Loucy (cell line): ENCODE data around the gene TJP2.

Source experiments
- H2AFZ ChIP-seq: fragments of 200-600 bp; sonication (generic); 2 replicates; pipeline ENCODE4 v1.6.0; 2016; ENCODE audit warnings: antibody characterized with exemption, mild to moderate bottlenecking, low read length, moderate library complexity
- H3F3A ChIP-seq: fragments of 200-600 bp; 2 replicates; pipeline ENCODE4 v1.6.0; 2016; ENCODE audit warnings: antibody characterized with exemption, low read depth, mild to moderate bottlenecking
- H3K27me3 ChIP-seq: fragments of 200-600 bp; sonication (generic); 2 replicates; pipeline ENCODE4 v1.6.1; 2014; ENCODE audit warnings: low read length, mild to moderate bottlenecking; ENCODE audit not compliant: insufficient read depth, poor library complexity, severe bottlenecking
- H3K36me3 ChIP-seq: fragments of 200-600 bp; sonication (generic); 2 replicates; pipeline ENCODE4 v1.6.1; 2016; ENCODE audit warnings: low read length; ENCODE audit not compliant: insufficient read depth
- H3K4me1 ChIP-seq: fragments of 200-600 bp; sonication (generic); 2 replicates; pipeline ENCODE4 v1.5.1; 2014; ENCODE audit warnings: low read length, mild to moderate bottlenecking; ENCODE audit not compliant: insufficient read depth, poor library complexity, severe bottlenecking
- H3K4me2 ChIP-seq: fragments of 200-600 bp; sonication (generic); 2 replicates; pipeline ENCODE4 v1.6.0; 2014; ENCODE audit warnings: antibody characterized with exemption, low read length, low read depth, mild to moderate bottlenecking; ENCODE audit not compliant: poor library complexity, severe bottlenecking
- H3K4me3 ChIP-seq: fragments of 200-600 bp; sonication (generic); 2 replicates; pipeline ENCODE4 v1.5.1; 2014; ENCODE audit warnings: low read length, mild to moderate bottlenecking, mixed read lengths; ENCODE audit not compliant: poor library complexity, severe bottlenecking
- H3K79me2 ChIP-seq: fragments of 200-600 bp; sonication (generic); 2 replicates; pipeline ENCODE4 v1.6.1; 2014; ENCODE audit warnings: low read length; ENCODE audit not compliant: insufficient read depth
- H3K9ac ChIP-seq: fragments of 200-600 bp; sonication (generic); 2 replicates; pipeline ENCODE4 v1.6.0; 2014; ENCODE audit warnings: mild to moderate bottlenecking, low read depth, low read length, moderate library complexity; ENCODE audit not compliant: poor library complexity, severe bottlenecking
- H3K9me2 ChIP-seq: fragments of 200-600 bp; sonication (generic); replicated peaks from 2 replicates; pipeline ENCODE4 v1.6.1; 2016; ENCODE audit warnings: low read depth, low read length, mixed read lengths
- H3K9me3 ChIP-seq: fragments of 200-600 bp; sonication (generic); 2 replicates; pipeline ENCODE4 v1.6.1; 2014; ENCODE audit warnings: mild to moderate bottlenecking, antibody characterized with exemption, low read length, low read depth; ENCODE audit not compliant: insufficient read depth
- H4K20me1 ChIP-seq: fragments of 200-600 bp; sonication (generic); 2 replicates; pipeline ENCODE4 v1.6.0; 2014; ENCODE audit warnings: antibody characterized with exemption, low read length, mild to moderate bottlenecking; ENCODE audit not compliant: insufficient read depth, poor library complexity, severe bottlenecking
- CTCF ChIP-seq: fragments of 200-600 bp; sonication (generic); conservative IDR thresholded peaks from 2 replicates; pipeline ENCODE4 v1.5.1; 2014; ENCODE audit warnings: mild to moderate bottlenecking, antibody characterized with exemption, low read length
- EZH2phosphoT487 ChIP-seq: fragments of 200-600 bp; IDR thresholded peaks from 2 replicates; pipeline ENCODE4 v1.6.1; 2018; ENCODE audit warnings: antibody characterized with exemption, mild to moderate bottlenecking, moderate library complexity, borderline replicate concordance

TJP2 gene

GRCh38 chr9:69136779-69137178 lies 37.3 kb upstream of the TJP2 start:
- no peaks in the 10 kb centered on the region for H3F3A ChIP-seq
- no peak overlapping the region for H2AFZ ChIP-seq
- no peaks in the 10 kb centered on the region for H3K27me3 ChIP-seq
- H3K9me3 ChIP-seq, result no peaks in the 10 kb centered on the region
- H4K20me1 ChIP-seq, result no peaks in the 10 kb centered on the region
- no peaks in the 10 kb centered on the region for H3K9me2 ChIP-seq
- H3K4me1 ChIP-seq, result peaks cover 10% of the 10 kb centered on the region
- H3K4me2 ChIP-seq, result no peak overlapping the region
- peaks cover 36% of the 10 kb centered on the region; the same call in 1 of the 2 replicates for H3K79me2 ChIP-seq
- TF ChIP-seq EZH2phosphoT487, result no peak
- TF ChIP-seq CTCF, result no peak
- H3K4me3 ChIP-seq, result no peak overlapping the region
- H3K36me3 ChIP-seq, result no peaks in the 10 kb centered on the region
- H3K9ac ChIP-seq, result no peak overlapping the region

GRCh38 chr9:69137311-69137710 lies 36.8 kb upstream of the TJP2 start:
- Histone ChIP-seq H3F3A (no peaks in the 10 kb centered on the region), H3K9ac (no peak overlapping the region), H4K20me1 (no peaks in the 10 kb centered on the region), H3K9me3 (no peaks in the 10 kb centered on the region), H3K4me2 (no peak overlapping the region), H3K79me2 (peaks cover 31% of the 10 kb centered on the region; the same call in 1 of the 2 replicates), H3K27me3 (no peaks in the 10 kb centered on the region), H2AFZ (no peak overlapping the region), H3K4me1 (peaks cover 11% of the 10 kb centered on the region), H3K9me2 (no peaks in the 10 kb centered on the region), H3K4me3 (no peak overlapping the region), H3K36me3 (no peaks in the 10 kb centered on the region)
- TF ChIP-seq EZH2phosphoT487 (no peak), CTCF (no peak)

GRCh38 chr9:69139596-69139995 lies 34.5 kb upstream of the TJP2 start:
- Histone ChIP-seq H3K27me3 (no peaks in the 10 kb centered on the region), H3F3A (no peaks in the 10 kb centered on the region), H3K9me2 (no peaks in the 10 kb centered on the region), H3K36me3 (no peaks in the 10 kb centered on the region), H3K4me3 (no peak overlapping the region), H3K79me2 (peaks cover 9% of the 10 kb centered on the region; the same call in 1 of the 2 replicates), H4K20me1 (no peaks in the 10 kb centered on the region), H3K4me2 (no peak overlapping the region), H3K9me3 (no peaks in the 10 kb centered on the region), H3K4me1 (peaks cover 23% of the 10 kb centered on the region), H3K9ac (no peak overlapping the region), H2AFZ (no peak overlapping the region)
- no peak for TF ChIP-seq CTCF
- no peak for TF ChIP-seq EZH2phosphoT487
